Body of pancreas (tissue), 4 donors: ENCODE measurements around the gene TMEM109.

Experiments used
- CTCF ChIP-seq, 7 experiments: fragments of 450-650 bp in 4 of 7; fragments of 200-600 bp in 3 of 7; sonication (generic) in 3 of 7; IDR thresholded peaks; one replicate each; pipeline ENCODE4 v1.5.1; 2016 to 2019; ENCODE audit warnings: antibody characterized with exemption in 7 of 7
- POLR2A ChIP-seq, 3 donors: fragments of 450-650 bp; IDR thresholded peaks; one replicate each; pipeline ENCODE4 v1.6.1; 2016; ENCODE audit warnings: antibody characterized with exemption in 3 of 3, mild to moderate bottlenecking in 2 of 3

- TF ChIP-seq CTCF (IDR thresholded peaks at IDR 0.05) (no peak), POLR2A (IDR thresholded peaks at IDR 0.05) (no peak)
These were observed 11.9 kb downstream of the TMEM109 start for GRCh38 chr11:60925868-60926267.
